DOHH2 (cell line): ENCODE data around the gene GMPS.

Experiments
- H3F3A ChIP-seq: fragments of 200-600 bp; sonication (generic), shearing (Covaris generic); 2 replicates; pipeline ENCODE4 v1.6.0; 2016; ENCODE audit warnings: antibody characterized with exemption, mild to moderate bottlenecking; ENCODE audit not compliant: control insufficient read depth, insufficient read depth
- H3K27ac ChIP-seq: fragments of 200-600 bp; sonication (generic); 2 replicates; pipeline ENCODE4 v1.5.1; 2014; ENCODE audit warnings: low read depth, mild to moderate bottlenecking, low read length, moderate library complexity
- H3K27me3 ChIP-seq: fragments of 200-600 bp; sonication (generic); 2 replicates; pipeline ENCODE4 v1.6.1; 2014; ENCODE audit warnings: mild to moderate bottlenecking, low read length, mixed read lengths; ENCODE audit not compliant: control insufficient read depth
- H3K36me3 ChIP-seq: fragments of 200-600 bp; sonication (generic); 2 replicates; pipeline ENCODE4 v1.6.1; 2014; ENCODE audit warnings: mild to moderate bottlenecking, low read length, moderate library complexity, mixed read lengths; ENCODE audit not compliant: control insufficient read depth
- H3K4me1 ChIP-seq: fragments of 200-600 bp; sonication (generic); 2 replicates; pipeline ENCODE4 v1.6.1; 2014; ENCODE audit warnings: mild to moderate bottlenecking, low read length, mixed read lengths; ENCODE audit not compliant: control insufficient read depth
- H3K4me2 ChIP-seq: fragments of 200-600 bp; sonication (generic); 2 replicates; pipeline ENCODE4 v1.6.0; 2014; ENCODE audit warnings: mild to moderate bottlenecking, low read length, moderate library complexity
- H3K4me3 ChIP-seq: fragments of 200-600 bp; sonication (generic); 2 replicates; pipeline ENCODE4 v1.5.1; 2014; ENCODE audit warnings: mild to moderate bottlenecking, low read length, mixed read lengths
- H3K79me2 ChIP-seq: fragments of 200-600 bp; sonication (generic); 2 replicates; pipeline ENCODE4 v1.6.1; 2014; ENCODE audit warnings: mild to moderate bottlenecking, low read length, mixed read lengths; ENCODE audit not compliant: control insufficient read depth
- H3K9me2 ChIP-seq: fragments of 200-600 bp; sonication (generic); replicated peaks from 2 replicates; pipeline ENCODE4 v1.6.1; 2014; ENCODE audit warnings: mild to moderate bottlenecking, low read length, mixed read lengths; ENCODE audit not compliant: control insufficient read depth
- H3K9me3 ChIP-seq: fragments of 200-600 bp; sonication (generic); 2 replicates; pipeline ENCODE4 v1.6.1; 2014; ENCODE audit warnings: antibody characterized with exemption, low read length, mixed read lengths; ENCODE audit not compliant: control insufficient read depth, insufficient read depth
- H4K20me1 ChIP-seq: fragments of 200-600 bp; sonication (generic); 2 replicates; pipeline ENCODE4 v1.6.0; 2014; ENCODE audit warnings: low read depth, mild to moderate bottlenecking, antibody characterized with exemption, low read length, moderate library complexity; ENCODE audit not compliant: control insufficient read depth, insufficient read depth
- CTCF ChIP-seq: fragments of 200-600 bp; sonication (generic); IDR thresholded peaks from one replicate; pipeline ENCODE4 v1.5.1; 2014; ENCODE audit warnings: antibody characterized with exemption, mild to moderate bottlenecking, low read depth, low read length; ENCODE audit not compliant: poor library complexity, severe bottlenecking
- EZH2phosphoT487 ChIP-seq: fragments of 200-600 bp; sonication (generic); IDR thresholded peaks from 2 replicates; pipeline ENCODE4 v1.6.1; 2017; ENCODE audit warnings: borderline replicate concordance, mild to moderate bottlenecking, antibody characterized with exemption, low read length, moderate library complexity, mixed read lengths

GMPS gene

GRCh38 chr3:155912090-155912489, 41.6 kb downstream of the GMPS start:
- H3K27ac ChIP-seq: no peak overlapping the region
- H3K36me3 ChIP-seq: peaks cover 84% of the 10 kb centered on the region

GRCh38 chr3:155912579-155913190, 42.2 kb downstream of the GMPS start:
- Histone ChIP-seq H3K4me2 (no peak overlapping the region), H3K36me3 (peaks cover 86% of the 10 kb centered on the region), H3K27ac (no peak overlapping the region)

More at GRCh38 chr3:155912090-155912489, 41.6 kb downstream of the GMPS start:
- Histone ChIP-seq H4K20me1 (no peaks in the 10 kb centered on the region), H3K9me2 (no peaks in the 10 kb centered on the region), H3K9me3 (no peaks in the 10 kb centered on the region), H3F3A (no peaks in the 10 kb centered on the region), H3K79me2 (no peaks in the 10 kb centered on the region), H3K4me2 (no peak overlapping the region), H3K4me3 (no peak overlapping the region), H3K4me1 (no peaks in the 10 kb centered on the region), H3K27me3 (no peaks in the 10 kb centered on the region)
- TF ChIP-seq EZH2phosphoT487 (no peak), CTCF (no peak)

GRCh38 chr3:155917781-155918180, 47.3 kb downstream of the GMPS start:
- Histone ChIP-seq H3K9me3 (no peaks in the 10 kb centered on the region), H3K9me2 (no peaks in the 10 kb centered on the region), H3K4me2 (no peak overlapping the region), H3K27ac (no peak overlapping the region), H3K4me3 (no peak overlapping the region), H3K79me2 (no peaks in the 10 kb centered on the region), H3F3A (no peaks in the 10 kb centered on the region), H3K36me3 (peaks cover 86% of the 10 kb centered on the region), H3K4me1 (no peaks in the 10 kb centered on the region), H4K20me1 (no peaks in the 10 kb centered on the region), H3K27me3 (no peaks in the 10 kb centered on the region)
- TF ChIP-seq EZH2phosphoT487 (no peak), CTCF (no peak)

More at GRCh38 chr3:155912579-155913190, 42.2 kb downstream of the GMPS start:
- H3K79me2 ChIP-seq: no peaks in the 10 kb centered on the region
- H4K20me1 ChIP-seq: no peaks in the 10 kb centered on the region
- H3K9me2 ChIP-seq: no peaks in the 10 kb centered on the region
- H3K4me3 ChIP-seq: no peak overlapping the region
- no peaks in the 10 kb centered on the region for H3K9me3 ChIP-seq
- H3K4me1 ChIP-seq: no peaks in the 10 kb centered on the region
- no peak for TF ChIP-seq CTCF
- no peak for TF ChIP-seq EZH2phosphoT487
- H3F3A ChIP-seq: no peaks in the 10 kb centered on the region
- H3K27me3 ChIP-seq: no peaks in the 10 kb centered on the region
